ENCODE measurements around the gene CTNND2.
"Not testable (repeated sequence)": the region's sequence is repeated elsewhere in the genome, so short reads cannot be mapped to it uniquely, and the experiment has no call there.

The CTNND2 gene

GRCh38 chr5:11319836-11320580 lies 584.2 kb downstream of the CTNND2 start:
- TF ChIP-seq CTCF (conservative IDR thresholded peaks at IDR 0.05; ENCODE audit: low read depth): no peak
- ChIA-PET POLR2A (ENCODE audit: low non-redundant PET) (no interaction called here), CTCF (interaction anchor here (0.6 kb wide), 1 partner anchor 169 kb away, joined by 3 read pairs; no protein-coding TSS in a partner anchor)
- DNase-seq (ENCODE audit: low spot score): peak; percentile 34
- H3K27ac ChIP-seq: no peak overlapping the region

GRCh38 chr5:11313694-11314093 lies 590.6 kb downstream of the CTNND2 start:
- H3K27ac ChIP-seq; CTCF ChIA-PET; POLR2A ChIA-PET (ENCODE audit: low non-redundant PET); DNase-seq (ENCODE audit: low spot score): not testable (repeated sequence)

- no peak for TF ChIP-seq CTCF (conservative IDR thresholded peaks at IDR 0.05; ENCODE audit: low read depth)
- H3K27ac ChIP-seq: no peak overlapping the region
- no peak for DNase-seq (ENCODE audit: low spot score)
- ChIA-PET CTCF (no interaction called here), POLR2A (ENCODE audit: low non-redundant PET) (no interaction called here)
Observed at GRCh38 chr5:11311731-11312130, 592.5 kb downstream of the CTNND2 start.

GRCh38 chr5:11311272-11311671 lies 593.0 kb downstream of the CTNND2 start:
- no peak overlapping the region for H3K27ac ChIP-seq
- POLR2A ChIA-PET (ENCODE audit: low non-redundant PET): no interaction called here

GRCh38 chr5:11310158-11310557 lies 594.1 kb downstream of the CTNND2 start:
- POLR2A ChIA-PET (ENCODE audit: low non-redundant PET): no interaction called here
- CTCF ChIA-PET: no interaction called here
- no peak overlapping the region for H3K27ac ChIP-seq
- TF ChIP-seq CTCF (conservative IDR thresholded peaks at IDR 0.05; ENCODE audit: low read depth): no peak
- DNase-seq (ENCODE audit: low spot score): no peak

More at GRCh38 chr5:11311272-11311671, 593.0 kb downstream of the CTNND2 start:
- no peak for TF ChIP-seq CTCF (conservative IDR thresholded peaks at IDR 0.05; ENCODE audit: low read depth)
- CTCF ChIA-PET: no interaction called here
- DNase-seq (ENCODE audit: low spot score): no peak

- ChIA-PET CTCF (no interaction called here), POLR2A (ENCODE audit: low non-redundant PET) (no interaction called here)
- DNase-seq (ENCODE audit: low spot score): no peak
- no peak for TF ChIP-seq CTCF (conservative IDR thresholded peaks at IDR 0.05; ENCODE audit: low read depth)
- H3K27ac ChIP-seq: no peak overlapping the region
Observed at GRCh38 chr5:11306365-11306764, 597.9 kb downstream of the CTNND2 start.

- H3K27ac ChIP-seq: no peak overlapping the region
- no peak for DNase-seq (ENCODE audit: low spot score)
- ChIA-PET CTCF (interaction anchor here (0.5 kb wide), 1 partner anchor 612 kb away, joined by 3 read pairs; no protein-coding TSS in a partner anchor), POLR2A (ENCODE audit: low non-redundant PET) (no interaction called here)
- no peak for TF ChIP-seq CTCF (conservative IDR thresholded peaks at IDR 0.05; ENCODE audit: low read depth)
Observed at GRCh38 chr5:11305245-11305644, 599.0 kb downstream of the CTNND2 start.

All from RWPE1 (cell line).